Keratinocyte (primary cell): ENCODE measurements around the gene HBA2. TPM values are rescaled to one million over a fixed set of nuclear protein-coding genes. Genes with fewer than 3 reads are reported as not detected.
"Not testable (repeated sequence)": the region's sequence is repeated elsewhere in the genome, so short reads cannot be mapped to it uniquely, and the experiment has no call there.

ENCODE experiments used
- DNase-seq: peaks from one replicate; pipeline ENCODE4 v3.0.0-alpha.2; 2011; ENCODE audit warnings: low read depth, missing footprints, low spot score
- FAIRE-seq: peaks from 2 replicates; lab custom pipeline; 2011; peaks lifted over from hg19 to GRCh38; lab: Jason Lieb, UNC
- H2AFZ ChIP-seq: 2 replicates; pipeline ENCODE4 v1.6.0; 2012; ENCODE audit warnings: low read length, control low read depth, inconsistent platforms; ENCODE audit not compliant: control insufficient read depth
- H3K27ac ChIP-seq: 2 replicates; pipeline ENCODE4 v1.5.1; 2011; ENCODE audit warnings: low read length; ENCODE audit not compliant: control insufficient read depth, insufficient read depth
- H3K27me3 ChIP-seq: 3 replicates; pipeline ENCODE4 v1.6.0; 2011; ENCODE audit warnings: low read length; ENCODE audit not compliant: control insufficient read depth, insufficient read depth; ENCODE audit errors: extremely low read depth
- H3K36me3 ChIP-seq, 2 experiments: 2 replicates in 1 of 2; 3 replicates in 1 of 2; pipeline ENCODE4 v1.5.1; 2011; ENCODE audit warnings: low read length in 2 of 2, mild to moderate bottlenecking in 1 of 2; ENCODE audit not compliant: control insufficient read depth in 2 of 2, insufficient read depth in 2 of 2; ENCODE audit errors: extremely low read depth in 1 of 2
- H3K4me1 ChIP-seq: 3 replicates; pipeline ENCODE4 v1.5.1; 2011; ENCODE audit warnings: low read length; ENCODE audit not compliant: control insufficient read depth, insufficient read depth; ENCODE audit errors: extremely low read depth
- H3K4me2 ChIP-seq: 3 replicates; pipeline ENCODE4 v1.6.0; 2011; ENCODE audit warnings: low read depth, low read length; ENCODE audit not compliant: control insufficient read depth, insufficient read depth; ENCODE audit errors: extremely low read depth
- H3K4me3 ChIP-seq, 3 experiments: fragments of 200-600 bp in 1 of 3; sonication (generic) in 1 of 3; 2 replicates in 2 of 3; 3 replicates in 1 of 3; pipeline ENCODE4 v1.5.1; 2011 to 2016; ENCODE audit warnings: low read length in 3 of 3, mild to moderate bottlenecking in 3 of 3, control low read depth in 2 of 3, inconsistent platforms in 1 of 3, low read depth in 1 of 3, mixed read lengths in 1 of 3, mixed run types in 1 of 3, moderate library complexity in 1 of 3; ENCODE audit not compliant: control insufficient read depth in 2 of 3, insufficient read depth in 2 of 3; ENCODE audit errors: extremely low read depth in 1 of 3
- H3K79me2 ChIP-seq: 2 replicates; pipeline ENCODE4 v1.6.0; 2012; ENCODE audit warnings: low read length; ENCODE audit not compliant: control insufficient read depth, insufficient read depth
- H3K9ac ChIP-seq: 3 replicates; pipeline ENCODE4 v1.6.0; 2011; ENCODE audit warnings: low read length; ENCODE audit not compliant: control insufficient read depth, insufficient read depth; ENCODE audit errors: extremely low read depth
- H3K9me1 ChIP-seq: 3 replicates; pipeline ENCODE4 v1.6.0; 2011; ENCODE audit warnings: low read length; ENCODE audit not compliant: control insufficient read depth, insufficient read depth; ENCODE audit errors: extremely low read depth
- H3K9me3 ChIP-seq: 2 replicates; pipeline ENCODE4 v1.5.1; 2012; ENCODE audit warnings: low read depth, low read length; ENCODE audit not compliant: control insufficient read depth
- H4K20me1 ChIP-seq: 3 replicates; pipeline ENCODE4 v1.6.0; 2011; ENCODE audit warnings: low read length; ENCODE audit not compliant: control insufficient read depth, insufficient read depth; ENCODE audit errors: extremely low read depth
- EZH2 ChIP-seq: IDR thresholded peaks from one replicate; pipeline ENCODE4 v1.6.1; 2012; ENCODE audit warnings: inconsistent platforms, mild to moderate bottlenecking, low read length, moderate library complexity
- dilution Hi-C: fragments of 300-500 bp; cut with MboI; formaldehyde crosslinking; loops from one replicate; pipeline ENCODE4 v1.7.0; 2020; ENCODE audit warnings: low sequenced_read_pairs; ENCODE audit not compliant: extremely low pct_ligation_motif_present
- polyA plus RNA-seq, 5 experiments: library from polyadenylated mRNA; depleted of rRNA in 3 of 5; stranded (reverse) in 3 of 5; stranded (forward) in 1 of 5; unstranded in 1 of 5; fragments of >200 nt; gene quantifications; 1 replicate in 1 of 5; 2 replicates in 3 of 5; 3 replicates in 1 of 5; pipeline versions ENCODE4 v1.2.1 to v1.2.3, GENCODE V29; 2011 to 2012; ENCODE audit warnings: missing spikeins in 2 of 5, low read depth in 1 of 5, low replicate concordance in 1 of 5
- TF ChIP-seq, protein P1 (sequence below), 3 experiments: IDR thresholded peaks in 1 of 3; conservative IDR thresholded peaks in 1 of 3; optimal IDR thresholded peaks in 1 of 3; 2 replicates in 2 of 3; 3 replicates in 1 of 3; pipeline versions ENCODE3 to v1.5.1; 2011; ENCODE audit warnings: low read length in 3 of 3, mild to moderate bottlenecking in 3 of 3, moderate library complexity in 2 of 3, control low read depth in 1 of 3, inconsistent platforms in 1 of 3; ENCODE audit not compliant: insufficient read depth in 2 of 3; ENCODE audit errors: extremely low read depth in 1 of 3

Gene HBA2
- polyA plus RNA-seq, 1 donor (not counting 4 experiments of a cell fraction or from before 2014, with no cell fraction given) = not detected

DNA sequence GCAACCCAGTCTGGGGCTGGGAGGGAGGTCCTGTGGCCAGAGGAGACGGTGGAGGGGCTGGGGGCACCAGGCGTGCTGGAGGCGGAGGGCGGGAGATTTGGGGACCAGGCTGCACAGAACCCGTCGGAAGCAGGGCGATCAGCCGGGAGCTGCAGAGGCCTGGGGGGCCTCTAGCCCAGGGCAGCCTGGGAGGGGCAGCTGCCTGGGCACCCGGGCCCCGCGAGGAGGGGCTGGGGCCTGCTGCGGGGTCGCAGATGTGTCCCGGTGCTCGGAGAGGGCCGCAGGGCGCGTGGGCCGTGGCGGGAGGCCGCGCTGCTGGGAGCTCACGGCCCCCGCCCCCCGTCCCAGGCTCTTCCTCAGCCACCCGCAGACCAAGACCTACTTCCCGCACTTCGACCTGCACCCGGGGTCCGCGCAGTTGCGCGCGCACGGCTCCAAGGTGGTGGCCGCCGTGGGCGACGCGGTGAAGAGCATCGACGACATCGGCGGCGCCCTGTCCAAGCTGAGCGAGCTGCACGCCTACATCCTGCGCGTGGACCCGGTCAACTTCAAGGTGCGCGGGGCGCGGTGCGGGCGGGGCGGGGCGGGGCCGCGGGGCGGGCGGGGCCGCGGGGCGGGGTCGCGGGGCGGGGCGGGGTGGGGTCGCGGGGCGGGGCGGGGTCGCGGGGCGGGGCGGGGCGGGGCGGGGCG lies 8.4 kb upstream of the HBA2 start:
- peaks cover 51% of the 10 kb centered on the region for H3K27me3 ChIP-seq
- H3K79me2 ChIP-seq = not testable (repeated sequence)

GRCh38 chr16:164827-165538 lies 7.7 kb upstream of the HBA2 start:
- Histone ChIP-seq H3K4me3 (peak overlapping the region in 1 of 3 experiments; percentile 20), H3K9ac (no peak overlapping the region), H3K4me2 (peak overlapping the region; percentile 16), H3K27ac (no peak overlapping the region), H3K4me1 (peaks cover 7% of the 10 kb centered on the region), H3K79me2 (no peaks in the 10 kb centered on the region), H4K20me1 (peaks cover 4% of the 10 kb centered on the region), H2AFZ (no peak overlapping the region), H3K27me3 (peaks cover 47% of the 10 kb centered on the region), H3K9me1 (no peaks in the 10 kb centered on the region), H3K9me3 (no peaks in the 10 kb centered on the region), H3K36me3 (no peaks in the 10 kb centered on the region)
- FAIRE-seq = no peak
- dilution Hi-C loops = no loop called here
- no peak for TF ChIP-seq EZH2
- TF ChIP-seq, protein P1, sequence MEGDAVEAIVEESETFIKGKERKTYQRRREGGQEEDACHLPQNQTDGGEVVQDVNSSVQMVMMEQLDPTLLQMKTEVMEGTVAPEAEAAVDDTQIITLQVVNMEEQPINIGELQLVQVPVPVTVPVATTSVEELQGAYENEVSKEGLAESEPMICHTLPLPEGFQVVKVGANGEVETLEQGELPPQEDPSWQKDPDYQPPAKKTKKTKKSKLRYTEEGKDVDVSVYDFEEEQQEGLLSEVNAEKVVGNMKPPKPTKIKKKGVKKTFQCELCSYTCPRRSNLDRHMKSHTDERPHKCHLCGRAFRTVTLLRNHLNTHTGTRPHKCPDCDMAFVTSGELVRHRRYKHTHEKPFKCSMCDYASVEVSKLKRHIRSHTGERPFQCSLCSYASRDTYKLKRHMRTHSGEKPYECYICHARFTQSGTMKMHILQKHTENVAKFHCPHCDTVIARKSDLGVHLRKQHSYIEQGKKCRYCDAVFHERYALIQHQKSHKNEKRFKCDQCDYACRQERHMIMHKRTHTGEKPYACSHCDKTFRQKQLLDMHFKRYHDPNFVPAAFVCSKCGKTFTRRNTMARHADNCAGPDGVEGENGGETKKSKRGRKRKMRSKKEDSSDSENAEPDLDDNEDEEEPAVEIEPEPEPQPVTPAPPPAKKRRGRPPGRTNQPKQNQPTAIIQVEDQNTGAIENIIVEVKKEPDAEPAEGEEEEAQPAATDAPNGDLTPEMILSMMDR (optimal IDR thresholded peaks at IDR 0.05 in 1 of 3, IDR thresholded peaks at IDR 0.05 in 1 of 3, conservative IDR thresholded peaks at IDR 0.05 in 1 of 3; ENCODE audit: extremely low read depth in 1 of 3, insufficient read depth in 2 of 3, low read length in 3 of 3) = no peak
- DNase-seq = no peak

More for the DNA sequence above, 8.4 kb upstream of the HBA2 start:
- H3K36me3 ChIP-seq, H3K9ac ChIP-seq, H3K9me1 ChIP-seq, H3K27ac ChIP-seq, H3K9me3 ChIP-seq, H2AFZ ChIP-seq, dilution Hi-C loops, H4K20me1 ChIP-seq, FAIRE-seq, H3K4me2 ChIP-seq, H3K4me1 ChIP-seq, H3K4me3 ChIP-seq, DNase-seq: not testable (repeated sequence)
